DMS153 treated with DMSO at 0.1 percent for 48 hours (cell line): Measurements from ENCODE around the gene IL11RA.
A peak's percentile ranks its signal among the peaks of the same experiment; 100 is the strongest.
"Not testable (repeated sequence)": the region's sequence is repeated elsewhere in the genome, so short reads cannot be mapped to it uniquely, and the experiment has no call there.

ENCODE experiments used
- DNase-seq: peaks from one replicate; lab custom pipeline; 2025; ENCODE audit not compliant: unreplicated experiment; lab: John Stamatoyannopoulos, UW

IL11RA gene

GRCh38 chr9:34628656-34629490 is 23.1 kb upstream of the IL11RA start, which contains the start of gene ARID3C:
Gene ARID3C, minus strand, starts transcription at chr9:34629066. Its CDS starts 1,052 bp downstream, at chr9:34628014.
- DNase-seq, result no peak

GRCh38 chr9:34629491-34629808 is 22.5 kb upstream of the IL11RA start:
- no peak for DNase-seq

GRCh38 chr9:34630402-34631154 is 21.4 kb upstream of the IL11RA start:
- DNase-seq, result no peak

GRCh38 chr9:34633166-34633565 is 18.8 kb upstream of the IL11RA start:
- no peak for DNase-seq

GRCh38 chr9:34633851-34634550 is 18.0 kb upstream of the IL11RA start:
- peak; percentile 31 for DNase-seq

- no peak for DNase-seq
These were observed 17.3 kb upstream of the IL11RA start for GRCh38 chr9:34634551-34635248.

- DNase-seq, result no peak
These were observed 16.4 kb upstream of the IL11RA start for GRCh38 chr9:34635556-34635955.

GRCh38 chr9:34636791-34637355 is 15.1 kb upstream of the IL11RA start:
- DNase-seq, result no peak

- peak; percentile 85 for DNase-seq
These were observed 14.4 kb upstream of the IL11RA start, which contains the start of gene SIGMAR1 for GRCh38 chr9:34637356-34638137. Gene SIGMAR1, minus strand, starts transcription at chr9:34637787. Its CDS starts 90 bp downstream, at chr9:34637697.

GRCh38 chr9:34638138-34638445 is 13.9 kb upstream of the IL11RA start:
- DNase-seq, result no peak

GRCh38 chr9:34639322-34639721 is 12.7 kb upstream of the IL11RA start:
- not testable (repeated sequence) for DNase-seq

- DNase-seq, result no peak
These were observed 9.3 kb upstream of the IL11RA start for GRCh38 chr9:34642679-34643078.

- no peak for DNase-seq
These were observed 7.1 kb upstream of the IL11RA start for GRCh38 chr9:34644766-34645314.

GRCh38 chr9:34646211-34647083 is 5.5 kb upstream of the IL11RA start, which contains the start of gene GALT:
Gene GALT, plus strand, starts transcription at chr9:34646675. Its CDS starts 30 bp downstream, at chr9:34646705.
- DNase-seq, result peak; percentile 74

- no peak for DNase-seq
These were observed 4.9 kb upstream of the IL11RA start for GRCh38 chr9:34647084-34647403.

GRCh38 chr9:34647651-34648050 is 4.3 kb upstream of the IL11RA start:
- DNase-seq, result no peak

- no peak for DNase-seq
These were observed 3.3 kb upstream of the IL11RA start for GRCh38 chr9:34648673-34649072.

- no peak for DNase-seq
These were observed 1.2 kb upstream of the IL11RA start for GRCh38 chr9:34650816-34651215.

- DNase-seq, result no peak
These were observed 664 bp upstream of the IL11RA start for GRCh38 chr9:34651321-34651720.
